Right lobe of liver (tissue), 4 donors: ENCODE data around the gene YPEL3.

ENCODE experiments used
- POLR2A ChIP-seq: fragments of 450-650 bp; IDR thresholded peaks from one replicate; pipeline ENCODE4 v1.6.1; 2017; ENCODE audit warnings: antibody characterized with exemption, mild to moderate bottlenecking
- TF ChIP-seq, protein P1 (sequence below), 4 donors: fragments of 200-600 bp in 3 of 4; fragments of 450-650 bp in 1 of 4; IDR thresholded peaks; one replicate each; pipeline versions ENCODE4 v1.5.1 to v1.8.0; 2016 to 2022; ENCODE audit warnings: antibody characterized with exemption in 4 of 4, mild to moderate bottlenecking in 2 of 4
- donor health status: DM: no; HTN: no; CAD: no.
- donor health status: DM: no; HTN: no; CAD: no.
- donor health status: DM: no; HTN: yes; CAD: no.

DNA sequence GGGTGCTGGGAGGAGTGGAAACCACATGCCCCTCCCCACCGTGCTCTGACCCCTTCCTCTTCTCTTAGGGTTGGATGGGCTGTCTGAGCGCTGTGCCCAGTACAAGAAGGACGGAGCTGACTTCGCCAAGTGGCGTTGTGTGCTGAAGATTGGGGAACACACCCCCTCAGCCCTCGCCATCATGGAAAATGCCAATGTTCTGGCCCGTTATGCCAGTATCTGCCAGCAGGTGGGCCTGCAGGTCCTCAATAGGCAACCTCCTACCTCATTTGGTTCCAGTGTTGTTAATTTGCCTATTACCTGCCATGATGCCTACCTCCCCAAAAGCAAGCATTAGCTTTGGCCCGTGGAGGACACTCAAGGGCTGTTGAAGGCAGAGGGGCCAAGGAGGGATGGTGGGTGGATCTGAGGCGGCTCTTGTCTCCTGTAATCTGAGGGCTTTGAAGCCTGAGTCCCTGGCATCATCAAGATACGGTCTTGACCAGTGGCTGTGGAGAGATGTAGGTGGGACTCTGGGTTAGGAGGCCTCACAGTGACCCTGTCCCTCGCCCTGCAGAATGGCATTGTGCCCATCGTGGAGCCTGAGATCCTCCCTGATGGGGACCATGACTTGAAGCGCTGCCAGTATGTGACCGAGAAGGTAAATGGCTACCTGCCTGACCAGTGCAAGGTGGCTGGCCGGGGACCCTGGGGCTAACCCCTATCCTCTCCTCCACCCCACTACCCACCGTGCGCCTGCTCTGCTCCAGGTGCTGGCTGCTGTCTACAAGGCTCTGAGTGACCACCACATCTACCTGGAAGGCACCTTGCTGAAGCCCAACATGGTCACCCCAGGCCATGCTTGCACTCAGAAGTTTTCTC is 27.0 kb downstream of the YPEL3 start:
- TF ChIP-seq POLR2A: no peak
- TF ChIP-seq, protein P1, sequence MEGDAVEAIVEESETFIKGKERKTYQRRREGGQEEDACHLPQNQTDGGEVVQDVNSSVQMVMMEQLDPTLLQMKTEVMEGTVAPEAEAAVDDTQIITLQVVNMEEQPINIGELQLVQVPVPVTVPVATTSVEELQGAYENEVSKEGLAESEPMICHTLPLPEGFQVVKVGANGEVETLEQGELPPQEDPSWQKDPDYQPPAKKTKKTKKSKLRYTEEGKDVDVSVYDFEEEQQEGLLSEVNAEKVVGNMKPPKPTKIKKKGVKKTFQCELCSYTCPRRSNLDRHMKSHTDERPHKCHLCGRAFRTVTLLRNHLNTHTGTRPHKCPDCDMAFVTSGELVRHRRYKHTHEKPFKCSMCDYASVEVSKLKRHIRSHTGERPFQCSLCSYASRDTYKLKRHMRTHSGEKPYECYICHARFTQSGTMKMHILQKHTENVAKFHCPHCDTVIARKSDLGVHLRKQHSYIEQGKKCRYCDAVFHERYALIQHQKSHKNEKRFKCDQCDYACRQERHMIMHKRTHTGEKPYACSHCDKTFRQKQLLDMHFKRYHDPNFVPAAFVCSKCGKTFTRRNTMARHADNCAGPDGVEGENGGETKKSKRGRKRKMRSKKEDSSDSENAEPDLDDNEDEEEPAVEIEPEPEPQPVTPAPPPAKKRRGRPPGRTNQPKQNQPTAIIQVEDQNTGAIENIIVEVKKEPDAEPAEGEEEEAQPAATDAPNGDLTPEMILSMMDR (IDR thresholded peaks at IDR 0.05): peak; percentile 20 to 42 (median 23)
